Stimulated activated CD4-positive, alpha-beta T cell treated with anti-CD3 and anti-CD28 coated beads, Interleukin-4, amount 100 ng/mL, for 1 hour (primary cell): ENCODE data around the gene NEIL3.
"Not testable (repeated sequence)": the region's sequence is repeated elsewhere in the genome, so short reads cannot be mapped to it uniquely, and the experiment has no call there.

ENCODE experiments used
- DNase-seq: peaks from one replicate; pipeline ENCODE4 v3.0.0-alpha.2; 2020

The NEIL3 gene

DNA sequence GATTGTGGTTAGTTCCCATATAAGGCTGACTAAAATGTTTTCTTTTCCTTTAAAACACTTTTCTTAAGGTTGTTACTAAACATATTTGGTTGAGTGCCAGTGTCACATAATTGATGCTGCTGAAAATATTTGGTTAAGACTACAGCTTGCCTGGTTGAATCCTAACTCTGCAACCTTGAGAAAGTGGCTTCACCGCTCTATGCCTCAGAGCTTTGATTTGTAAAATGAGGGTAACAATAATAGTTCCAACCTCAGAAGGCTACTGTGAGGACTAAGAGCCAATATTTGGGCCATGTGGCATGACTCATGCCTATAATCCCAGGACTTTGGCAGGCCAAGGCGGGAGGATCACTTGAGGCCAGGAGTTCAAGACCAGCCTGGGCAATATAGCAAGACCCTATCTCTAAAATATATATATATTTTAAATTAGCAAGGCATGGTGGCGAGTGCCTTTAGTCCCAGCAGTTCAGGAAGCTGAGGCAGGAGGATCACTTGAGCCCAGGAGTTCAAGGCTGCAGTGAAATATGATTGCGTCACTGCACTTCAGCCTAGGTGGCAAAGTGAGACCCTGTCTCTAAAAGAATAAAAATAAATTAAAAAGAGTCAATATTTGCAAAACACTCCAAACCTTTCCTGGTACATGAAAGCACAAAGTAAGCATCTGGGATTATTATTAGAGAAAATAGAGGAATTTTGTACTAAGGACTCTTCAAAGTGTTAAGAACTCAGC, 7.1 kb upstream of the NEIL3 start:
- no peak for DNase-seq

DNA sequence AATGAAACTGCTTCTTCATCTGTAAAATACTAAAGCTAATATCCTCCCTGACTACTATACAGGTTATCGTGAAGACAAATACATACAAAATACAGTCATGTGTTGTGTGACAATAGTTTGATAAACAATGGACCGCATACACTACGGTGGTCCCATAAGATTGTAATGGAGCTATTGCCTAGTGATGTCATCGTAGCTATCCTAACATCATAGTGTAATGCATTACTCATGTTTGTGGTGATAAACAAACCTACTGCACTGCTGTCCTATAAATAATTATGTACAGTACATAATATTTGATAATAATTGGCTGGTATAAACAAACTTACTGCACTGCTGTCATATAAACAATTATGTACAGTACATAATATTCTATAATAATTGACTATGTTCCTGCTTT, 5.6 kb upstream of the NEIL3 start:
- no peak for DNase-seq

DNA sequence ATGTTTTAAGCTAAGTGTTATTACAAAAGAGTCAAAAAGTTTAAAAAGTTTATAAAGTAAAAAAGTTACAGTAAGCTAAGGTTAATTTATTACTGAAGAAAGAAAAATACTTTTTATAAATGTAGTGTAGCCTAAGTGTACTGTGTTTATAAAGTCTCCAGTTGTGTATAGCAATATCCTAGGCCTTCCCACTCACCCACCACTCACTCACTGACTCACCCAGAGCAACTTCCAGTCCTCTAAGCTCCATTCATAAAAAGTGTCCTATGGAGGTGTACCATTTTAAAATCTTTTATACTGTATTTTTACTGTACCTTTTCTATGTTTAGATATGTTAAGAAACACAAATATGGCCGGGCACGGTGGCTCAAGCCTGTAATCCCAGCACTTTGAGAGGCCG, 4.8 kb upstream of the NEIL3 start:
- DNase-seq = not testable (repeated sequence)

DNA sequence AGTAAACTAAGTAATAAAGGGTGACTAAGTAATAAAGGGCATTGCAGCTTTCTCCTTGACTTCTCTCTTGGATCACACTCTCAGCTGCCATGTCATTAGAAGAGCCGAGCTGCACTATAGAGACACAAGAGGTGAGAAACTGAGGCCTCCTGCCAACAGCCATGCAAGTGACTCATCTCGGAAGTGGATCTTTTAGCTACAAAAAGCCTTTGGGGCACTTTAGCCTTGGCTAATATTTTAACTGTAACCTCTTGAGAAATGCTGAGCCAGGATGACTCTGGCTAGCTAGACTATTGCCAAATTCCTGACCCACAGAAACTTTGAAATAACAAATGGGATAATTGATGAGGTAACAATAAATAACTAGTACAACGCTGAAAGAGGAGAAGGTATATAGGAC, 1.5 kb upstream of the NEIL3 start:
- no peak for DNase-seq

DNA sequence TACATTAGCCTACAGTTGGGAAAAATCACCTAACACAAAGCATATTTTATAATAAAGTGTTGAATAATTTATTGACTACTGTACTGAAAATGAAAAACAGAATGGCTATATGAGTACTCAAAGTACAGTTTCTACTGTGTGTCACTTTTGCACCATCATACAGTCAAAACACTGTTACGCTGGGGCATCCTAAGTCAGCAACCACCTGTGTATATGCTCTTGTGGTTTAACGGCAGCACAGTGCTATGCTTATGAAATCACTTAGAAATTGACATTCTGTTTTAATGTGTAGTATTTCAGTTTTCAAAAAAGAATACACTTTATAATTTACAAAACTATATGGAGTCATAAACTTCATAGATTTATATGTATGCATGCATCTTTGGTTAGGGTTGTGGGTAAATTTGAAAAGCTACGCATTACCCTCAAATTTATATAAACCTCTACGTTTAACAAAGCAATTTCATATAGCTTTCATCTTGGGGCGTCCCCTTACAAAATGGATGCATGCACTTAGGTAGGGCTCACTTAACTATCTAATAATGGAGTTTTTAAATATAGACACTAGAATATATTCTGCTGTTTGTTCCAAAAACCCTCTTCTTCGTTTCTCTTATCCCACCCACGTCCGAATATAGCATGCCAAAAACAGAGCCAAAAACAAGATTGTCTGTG, 690 bp upstream of the NEIL3 start:
- DNase-seq = no peak

DNA sequence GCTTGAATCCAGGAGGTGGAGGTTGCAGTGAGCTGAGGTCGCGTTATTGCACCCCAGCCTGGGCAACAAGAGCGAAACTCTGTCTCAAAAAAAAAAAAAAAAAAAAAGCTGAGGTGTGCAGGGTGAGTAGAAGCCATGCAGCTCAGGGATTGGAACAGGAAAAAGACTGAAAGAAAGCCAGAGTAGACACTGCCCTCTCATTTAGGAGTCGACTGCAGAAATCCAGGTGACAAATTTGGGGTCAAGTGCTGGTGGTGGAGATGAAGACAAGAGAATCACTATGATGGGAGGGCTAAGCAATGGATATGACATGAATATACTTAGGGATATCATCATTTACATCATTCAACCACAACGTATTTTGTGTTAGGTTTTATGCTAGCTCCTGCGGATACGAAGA, 1.9 kb downstream of the NEIL3 start:
- DNase-seq = no peak

DNA sequence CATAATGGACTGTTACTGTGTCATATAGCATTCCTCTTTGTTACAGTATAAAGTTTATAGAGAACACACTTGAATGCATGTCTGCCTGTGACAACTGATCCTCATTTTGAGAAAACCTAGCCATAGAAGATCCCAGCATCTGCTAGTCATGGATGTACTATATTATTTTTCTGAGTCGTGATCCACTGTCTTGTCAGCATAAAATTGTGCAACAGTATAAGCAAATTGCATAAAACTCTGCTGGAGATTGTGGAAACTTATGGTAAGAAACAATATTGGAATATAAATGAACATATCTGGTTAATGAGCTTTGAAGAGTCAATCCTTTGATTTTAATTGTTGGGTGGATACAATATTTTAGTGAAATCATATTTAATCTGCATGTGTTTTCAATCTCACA, 3.6 kb downstream of the NEIL3 start:
- DNase-seq = no peak

DNA sequence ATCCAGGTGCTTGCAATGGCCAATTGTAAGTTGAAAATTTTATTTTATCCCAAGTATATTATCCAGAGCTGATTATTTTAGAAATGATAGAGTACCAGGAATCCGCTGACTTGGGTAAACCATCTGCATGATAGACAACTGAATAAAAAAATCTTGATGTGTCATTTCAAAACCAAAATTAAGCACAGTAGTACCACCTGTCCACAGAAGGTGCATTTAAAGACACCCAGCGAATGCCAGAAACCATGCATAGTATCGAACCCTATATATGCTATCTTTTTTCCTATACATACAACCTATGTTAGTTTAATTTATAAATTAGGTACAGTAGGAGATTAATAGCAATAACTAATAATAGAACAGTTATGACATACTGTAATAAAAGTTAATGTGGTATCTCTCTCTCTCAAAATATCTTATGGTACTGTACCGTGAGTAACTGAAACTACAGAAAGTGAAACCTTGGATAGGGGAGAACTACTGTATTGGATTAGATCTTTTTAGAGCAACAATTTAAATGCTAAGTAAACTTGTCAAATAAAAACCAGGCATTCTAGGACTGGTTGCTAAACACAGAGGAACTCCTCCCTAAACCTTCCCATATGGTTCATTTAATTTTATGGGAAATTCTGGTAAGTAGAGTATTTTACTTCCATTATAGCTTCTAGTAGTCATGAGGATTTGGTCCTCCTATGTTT, 6.2 kb downstream of the NEIL3 start:
- DNase-seq = no peak

DNA sequence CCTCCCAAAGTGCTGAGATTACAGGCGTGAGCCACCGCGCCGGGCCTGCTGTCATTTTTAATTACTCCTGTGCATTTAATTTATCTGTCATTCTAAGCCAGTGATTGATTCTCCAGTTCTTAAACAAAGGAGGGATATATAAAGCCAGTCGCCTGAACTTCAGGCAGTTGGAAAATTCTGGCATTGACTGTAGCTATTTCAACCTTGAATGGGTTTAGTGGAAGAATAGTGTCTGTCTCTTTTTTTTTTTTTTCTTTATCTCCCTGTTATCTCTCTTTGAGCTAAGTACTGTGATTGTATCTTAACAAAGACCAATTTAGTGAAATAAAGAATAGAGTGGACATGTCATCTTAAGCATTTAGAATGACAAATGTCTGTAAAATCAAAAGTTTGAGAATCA, 11.0 kb downstream of the NEIL3 start:
- DNase-seq = no peak

DNA sequence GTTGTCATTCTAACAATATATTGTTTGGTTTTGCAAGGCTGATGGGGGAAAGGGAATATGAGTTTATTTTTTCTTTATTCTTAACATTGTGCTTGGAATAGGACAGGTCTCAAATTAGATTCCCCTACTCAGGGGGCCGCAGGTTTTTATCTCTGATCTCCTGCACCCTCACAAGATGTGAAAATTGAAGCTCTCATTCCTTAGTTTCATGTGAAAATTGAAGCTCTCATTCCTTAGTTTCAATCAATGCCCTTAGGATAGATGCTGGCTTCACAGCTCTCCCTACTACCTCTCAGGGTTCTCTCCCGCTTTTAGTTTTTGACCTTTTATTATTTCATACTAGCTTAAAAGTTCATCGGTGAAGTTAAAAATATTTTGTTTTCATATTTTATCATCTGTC, 12.0 kb downstream of the NEIL3 start:
- no peak for DNase-seq

DNA sequence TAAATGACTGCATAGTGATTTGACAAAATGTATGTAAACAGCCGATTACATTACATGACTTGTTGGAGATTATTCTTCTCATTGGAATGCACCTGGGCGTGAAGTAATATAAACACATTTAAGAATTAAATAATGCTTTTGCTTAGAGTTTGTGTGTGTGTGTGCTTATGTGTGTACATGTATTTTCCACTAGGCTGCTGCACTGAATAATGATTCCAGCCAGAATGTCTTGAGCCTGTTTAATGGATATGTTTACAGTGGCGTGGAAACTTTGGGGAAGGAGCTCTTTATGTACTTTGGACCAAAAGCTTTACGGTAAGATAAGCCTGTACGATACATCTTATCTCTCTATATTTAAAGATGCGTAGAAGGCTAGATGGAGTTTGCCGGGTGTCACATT, 12.6 kb downstream of the NEIL3 start:
- no peak for DNase-seq

DNA sequence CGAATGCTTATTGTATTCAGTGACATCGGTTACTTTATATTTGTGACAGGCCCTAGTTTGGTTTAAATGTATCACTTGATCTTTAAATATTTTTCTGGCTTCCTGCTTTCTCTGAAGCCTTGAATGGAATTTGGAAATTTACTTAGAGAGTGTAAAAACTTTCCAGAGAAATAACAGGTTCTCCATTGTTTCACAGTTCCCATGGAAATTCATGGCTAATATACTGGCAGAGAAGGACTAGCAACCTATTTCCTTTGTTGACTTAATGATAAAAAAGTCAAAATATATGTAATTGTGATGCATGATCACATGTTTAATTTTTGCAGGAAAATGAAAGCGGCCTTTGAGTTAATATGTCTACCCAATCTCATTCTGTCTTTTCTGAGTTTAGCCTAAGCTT, 13.2 kb downstream of the NEIL3 start:
- DNase-seq = no peak

DNA sequence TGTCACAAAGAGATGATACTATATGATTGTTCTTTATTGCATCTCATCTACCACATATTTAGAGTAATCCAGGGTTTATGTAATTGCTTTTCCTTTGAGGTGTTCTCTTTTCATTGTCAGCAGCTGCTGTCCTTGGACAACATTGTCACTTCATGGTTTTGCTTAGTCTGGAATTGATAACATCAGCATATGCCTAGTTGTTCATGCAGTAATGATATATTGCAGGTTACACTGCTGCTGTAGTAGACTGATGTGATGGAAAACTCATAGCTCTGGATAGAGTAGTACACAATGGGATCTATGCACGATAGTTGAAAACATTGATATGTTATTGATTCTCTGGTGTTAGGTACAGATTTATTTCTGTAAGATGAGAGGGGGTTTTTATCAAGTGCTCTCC, 13.7 kb downstream of the NEIL3 start:
- DNase-seq = no peak

DNA sequence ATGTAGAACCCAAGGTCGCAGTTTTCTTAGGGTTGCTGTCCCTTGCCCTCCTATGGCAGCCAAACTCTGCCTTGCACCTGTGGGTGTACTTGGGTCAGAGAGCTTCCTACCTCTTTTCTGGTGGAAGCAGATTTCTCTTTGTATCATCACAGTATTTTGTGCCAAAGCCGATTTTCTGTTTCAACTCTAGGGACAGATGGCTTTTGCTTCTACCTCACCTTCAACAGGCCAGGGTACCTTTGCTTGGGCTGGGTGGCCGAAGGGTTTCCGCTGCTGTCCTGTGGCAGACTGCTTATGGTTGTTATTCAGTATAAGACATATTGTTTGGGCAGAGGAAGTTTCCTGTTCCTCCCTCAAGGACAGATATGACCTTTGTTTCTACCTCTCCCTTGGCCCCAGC, 22.4 kb downstream of the NEIL3 start:
- no peak for DNase-seq

DNA sequence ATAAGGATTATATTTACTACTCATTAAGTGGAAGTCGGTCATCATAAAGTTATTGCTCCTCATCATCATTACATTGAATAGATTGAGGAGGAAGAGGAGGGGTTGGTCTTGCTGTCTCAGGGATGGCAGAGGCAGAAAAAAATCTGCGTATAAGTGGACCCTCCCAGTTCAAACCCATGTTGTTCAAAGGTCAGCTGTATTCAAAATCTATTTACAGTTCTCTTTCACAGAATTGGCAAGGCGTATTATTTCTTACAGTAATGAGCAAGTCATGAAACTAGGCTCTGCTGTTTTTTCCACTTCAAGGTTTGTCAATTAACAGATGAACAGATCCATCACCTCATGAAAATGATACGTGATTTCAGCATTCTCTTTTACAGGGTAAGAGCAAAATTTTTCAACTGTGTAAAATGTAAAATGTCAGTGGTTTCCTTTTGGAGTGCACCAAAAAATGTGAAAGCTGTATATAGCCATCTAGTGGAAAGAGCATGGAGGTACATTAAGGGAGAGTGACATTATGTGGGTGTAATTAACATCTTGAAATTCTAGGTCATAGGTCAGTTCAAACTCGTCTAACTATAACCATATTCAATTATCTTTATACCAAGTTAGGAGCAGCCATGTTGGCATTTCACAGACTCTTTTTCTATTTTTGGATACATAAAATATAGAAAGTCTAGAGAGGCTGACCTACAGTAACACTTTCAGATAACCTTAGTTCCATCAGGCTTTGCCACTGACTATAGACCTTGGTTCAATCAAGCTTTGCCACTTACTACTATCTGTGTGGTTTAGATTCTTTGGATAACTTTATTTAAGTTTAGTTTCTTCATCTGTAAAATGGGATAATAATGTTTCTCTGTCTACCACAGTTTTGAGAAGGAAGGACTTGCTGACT, 30.1 kb downstream of the NEIL3 start:
- DNase-seq = no peak

DNA sequence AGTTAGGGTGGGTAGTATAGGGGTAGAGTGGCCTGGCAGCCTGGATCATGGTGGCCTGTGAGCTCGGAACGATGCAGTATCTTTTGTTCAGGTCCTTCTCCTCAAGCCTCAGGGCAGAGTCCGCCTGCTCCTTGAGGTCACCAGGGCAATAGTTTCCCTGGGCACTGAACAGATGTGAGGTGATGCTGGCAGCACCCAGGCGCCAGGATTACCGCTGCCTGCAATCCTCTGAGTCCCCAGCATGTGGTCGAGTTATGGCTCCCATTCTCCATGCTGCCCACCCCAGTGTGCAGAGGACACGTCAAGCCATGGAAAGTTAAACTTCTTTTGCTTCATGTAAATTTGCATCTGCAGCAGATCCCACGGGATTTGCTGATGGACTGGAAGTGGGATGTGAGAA, 38.7 kb downstream of the NEIL3 start:
- no peak for DNase-seq

DNA sequence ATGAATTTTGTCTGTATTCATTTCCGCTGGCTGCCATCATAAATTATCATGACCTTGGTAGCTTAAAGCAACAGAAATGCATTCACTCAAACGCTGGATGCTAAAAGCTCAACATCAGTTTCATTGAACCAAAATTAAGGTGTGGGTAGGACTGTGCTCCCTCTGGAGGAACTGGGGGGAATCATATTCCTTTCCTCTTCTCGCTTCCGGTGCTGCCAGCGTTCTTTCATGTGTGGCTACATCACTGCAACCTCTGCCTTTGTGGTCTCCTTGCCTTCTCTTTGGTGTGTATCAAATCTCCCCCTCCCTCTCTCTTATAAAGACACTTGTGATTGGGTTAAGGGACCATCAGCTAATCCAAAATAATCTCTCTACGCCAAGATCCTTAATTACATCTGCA, 39.5 kb downstream of the NEIL3 start:
- DNase-seq = no peak

DNA sequence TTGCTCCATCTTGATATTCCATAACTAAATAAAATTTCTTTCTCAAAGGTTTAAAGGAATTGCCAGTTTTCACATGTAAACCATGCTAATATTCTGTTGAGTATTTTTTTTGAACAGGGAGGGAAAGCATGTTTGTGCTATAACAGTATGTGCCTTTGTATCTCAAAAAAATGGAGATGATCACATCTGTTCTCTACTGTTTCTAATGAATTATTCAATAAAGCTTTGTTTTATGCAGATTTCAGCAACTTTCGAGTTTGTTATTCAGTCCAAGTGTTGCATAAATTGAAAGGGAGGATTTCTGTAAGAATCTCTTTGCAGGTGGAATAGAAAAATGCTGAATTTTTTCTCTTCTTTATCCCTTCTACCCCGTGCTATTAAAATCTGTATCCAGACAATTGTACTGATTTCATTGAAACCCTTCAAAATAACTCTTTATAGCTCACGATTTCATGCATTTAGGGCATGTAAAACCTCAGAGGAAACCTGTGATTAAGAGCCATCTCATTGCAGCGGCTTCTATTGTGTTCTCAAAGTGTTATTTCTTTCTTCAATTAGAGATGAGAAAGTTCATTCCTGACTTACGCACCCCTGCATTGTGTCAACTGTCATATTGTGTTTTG, 42.1 kb downstream of the NEIL3 start:
- no peak for DNase-seq

DNA sequence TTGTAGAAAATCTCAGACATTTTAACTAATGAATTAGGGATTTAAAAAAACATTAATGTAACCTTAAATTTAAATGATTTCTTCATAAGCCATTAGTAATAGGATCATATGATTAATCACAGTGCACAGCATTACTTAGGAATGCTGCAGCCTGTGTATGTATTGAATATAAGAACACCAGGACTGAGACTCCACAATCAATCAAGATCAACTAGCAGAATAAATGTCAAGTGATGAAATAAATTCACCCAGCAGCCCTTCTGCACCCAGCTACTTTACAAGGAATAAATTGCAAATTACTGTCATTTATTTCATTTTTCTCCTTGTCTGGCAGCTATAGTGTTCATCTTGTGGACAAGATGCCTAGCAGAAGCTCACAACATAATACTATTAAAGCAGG, 46.5 kb downstream of the NEIL3 start:
- no peak for DNase-seq

DNA sequence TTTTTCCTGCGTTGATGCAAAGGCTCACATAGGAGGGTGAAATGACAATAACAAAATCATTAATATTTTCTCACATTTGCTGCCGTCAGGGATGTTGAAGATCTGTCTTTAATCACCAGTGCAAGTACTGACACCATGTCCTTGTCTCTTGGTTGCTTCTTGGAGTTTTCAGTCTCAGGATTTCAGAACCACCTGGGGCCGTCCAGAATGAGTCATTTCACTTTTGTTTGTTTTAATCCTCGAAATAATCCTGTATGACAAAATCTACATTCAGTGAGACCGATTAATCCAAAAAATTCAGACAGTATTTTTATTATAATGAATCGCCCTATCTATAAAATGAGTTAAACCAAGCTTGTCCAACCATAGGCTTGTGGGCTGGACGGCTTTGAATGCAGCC, 47.2 kb downstream of the NEIL3 start:
- DNase-seq = no peak

DNA sequence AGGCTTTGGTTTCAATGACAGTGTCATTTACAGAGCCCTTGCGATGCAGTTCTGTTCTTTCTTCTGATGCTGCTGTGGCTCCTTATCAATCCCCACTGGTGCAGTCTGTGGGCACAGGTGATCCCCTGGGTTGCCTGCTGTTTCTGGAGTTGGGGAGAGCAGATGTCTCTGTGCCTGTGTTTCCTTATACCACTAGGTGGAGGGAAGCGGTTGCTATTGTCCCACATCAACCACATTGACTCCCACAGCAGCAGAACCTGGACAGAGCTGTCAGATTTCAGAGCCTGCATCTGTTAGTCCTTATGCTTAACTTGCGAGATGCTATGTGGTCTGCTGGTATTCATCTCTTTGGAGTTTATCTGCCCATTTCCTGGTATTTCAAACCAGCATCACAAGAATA, 57.7 kb downstream of the NEIL3 start:
- DNase-seq = no peak

DNA sequence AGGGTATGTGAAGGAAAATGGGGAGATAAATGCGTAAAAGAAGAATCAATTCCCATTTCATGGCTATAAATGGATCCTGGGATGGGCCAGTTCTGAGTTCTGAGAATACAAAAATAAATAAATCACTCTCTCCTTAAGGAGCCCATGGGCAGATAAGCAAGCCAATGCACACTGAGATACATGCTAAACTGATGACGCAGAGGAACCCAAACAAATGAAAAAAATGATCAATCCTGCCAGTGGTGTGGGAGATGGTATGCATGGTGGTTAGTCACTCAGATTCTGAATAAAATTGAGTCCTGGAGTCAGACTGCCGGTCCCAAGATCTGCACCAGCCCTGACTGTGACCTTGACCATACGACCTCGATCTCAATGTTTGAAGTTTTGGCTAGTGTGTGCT, 59.7 kb downstream of the NEIL3 start:
- no peak for DNase-seq

DNA sequence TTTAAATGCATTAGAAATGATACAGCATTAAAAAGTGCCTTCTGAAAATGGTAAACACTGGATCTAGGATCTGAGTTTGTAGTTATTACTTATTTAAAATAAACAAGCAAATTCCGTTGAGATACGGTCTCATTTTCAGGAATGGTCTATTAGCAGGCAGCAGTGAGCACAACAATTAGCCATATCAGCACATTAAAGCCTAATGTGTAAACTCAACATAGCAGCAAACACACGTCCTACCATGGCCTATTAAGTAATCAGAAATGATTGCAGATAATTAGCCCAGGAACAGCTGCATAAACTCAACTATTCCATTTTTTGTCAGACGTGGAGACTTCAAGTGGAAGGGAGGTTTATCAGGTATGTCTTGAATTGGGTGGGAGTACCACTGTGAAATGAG, 61.8 kb downstream of the NEIL3 start:
- no peak for DNase-seq
